Neural cell (in vitro differentiated cells): Measurements from ENCODE around the gene CHRM1. TPM values are rescaled to one million over a fixed set of nuclear protein-coding genes. Genes with fewer than 3 reads are reported as not detected.

Source experiments
- H2AFZ ChIP-seq: fragments of 200-600, 300-800 bp; sonication (generic), shearing (Covaris generic); 2 replicates; pipeline ENCODE4 v1.6.0; 2014; ENCODE audit warnings: low read depth, mild to moderate bottlenecking, antibody characterized with exemption, low read length, moderate library complexity
- H3F3A ChIP-seq: fragments of 200-600 bp; shearing (Covaris generic); 2 replicates; pipeline ENCODE4 v1.6.1; 2016; ENCODE audit warnings: mild to moderate bottlenecking, moderate library complexity, mixed read lengths, antibody characterized with exemption, low read length; ENCODE audit not compliant: insufficient read depth, poor library complexity, severe bottlenecking
- H3K27ac ChIP-seq: fragments of 200-600, 300-800 bp; sonication (generic), shearing (Covaris generic); 2 replicates; pipeline ENCODE4 v1.5.1; 2014; ENCODE audit warnings: mild to moderate bottlenecking, low read length, moderate library complexity
- H3K27me3 ChIP-seq: fragments of 300-800, 200-600 bp; sonication (generic), shearing (Covaris generic); 2 replicates; pipeline ENCODE4 v1.6.0; 2014; ENCODE audit warnings: mild to moderate bottlenecking, low read depth, low read length, moderate library complexity; ENCODE audit not compliant: insufficient read depth
- H3K36me3 ChIP-seq: fragments of 300-800, 200-600 bp; sonication (generic), shearing (Covaris generic); 2 replicates; pipeline ENCODE4 v1.5.1; 2014; ENCODE audit warnings: mild to moderate bottlenecking, antibody characterized with exemption, low read length, moderate library complexity; ENCODE audit not compliant: insufficient read depth
- H3K4me2 ChIP-seq: fragments of 300-800, 200-600 bp; sonication (generic), shearing (Covaris generic); 2 replicates; pipeline ENCODE4 v1.6.0; 2014; ENCODE audit warnings: mild to moderate bottlenecking, low read length
- H3K4me3 ChIP-seq: fragments of 300-800, 200-600 bp; sonication (generic), shearing (Covaris generic); 2 replicates; pipeline ENCODE4 v1.5.1; 2014; ENCODE audit warnings: mild to moderate bottlenecking, low read length, moderate library complexity
- H3K79me2 ChIP-seq: fragments of 200-600 bp; shearing (Covaris generic); replicated peaks from 2 replicates; pipeline ENCODE4 v1.6.0; 2014; ENCODE audit warnings: mild to moderate bottlenecking, low read length, moderate library complexity; ENCODE audit not compliant: insufficient read depth
- H3K9ac ChIP-seq: fragments of 300-800, 200-600 bp; sonication (generic), shearing (Covaris generic); 2 replicates; pipeline ENCODE4 v1.6.1; 2016; ENCODE audit warnings: mild to moderate bottlenecking, low read length, mixed read lengths
- H3K9me2 ChIP-seq: fragments of 200-600 bp; shearing (Covaris generic); 2 replicates; pipeline ENCODE4 v1.6.1; 2016; ENCODE audit warnings: mild to moderate bottlenecking, low read length, mixed read lengths; ENCODE audit not compliant: insufficient read depth
- H3K9me3 ChIP-seq: fragments of 200-600, 300-800 bp; sonication (generic), shearing (Covaris generic); 2 replicates; pipeline ENCODE4 v1.6.1; 2016; ENCODE audit warnings: mild to moderate bottlenecking, mixed run types, low read length, moderate library complexity, mixed read lengths
- H4K20me1 ChIP-seq: fragments of 200-600 bp; shearing (Covaris generic); 2 replicates; pipeline ENCODE4 v1.6.1; 2016; ENCODE audit warnings: mild to moderate bottlenecking, mixed run types; ENCODE audit not compliant: insufficient read depth
- EP300 ChIP-seq: fragments of 450-650 bp; conservative IDR thresholded peaks from 2 replicates; pipeline ENCODE4 v1.6.1; 2014; ENCODE audit warnings: antibody characterized with exemption, mild to moderate bottlenecking, moderate library complexity; ENCODE audit not compliant: poor library complexity, severe bottlenecking
- EZH2 ChIP-seq: fragments of 200-600, 300-800 bp; shearing (Covaris generic), sonication (generic); IDR thresholded peaks from 2 replicates; pipeline ENCODE4 v1.6.1; 2014; ENCODE audit warnings: antibody characterized with exemption, low read length, borderline replicate concordance, mild to moderate bottlenecking; ENCODE audit not compliant: insufficient read depth, poor library complexity, severe bottlenecking
- MXI1 ChIP-seq: fragments of 450-650 bp; conservative IDR thresholded peaks from 2 replicates; pipeline ENCODE4 v1.6.1; 2014; ENCODE audit warnings: antibody characterized with exemption, mild to moderate bottlenecking; ENCODE audit not compliant: poor library complexity, severe bottlenecking
- POLR2AphosphoS5 ChIP-seq: IDR thresholded peaks from 2 replicates; pipeline ENCODE4 v1.6.1; 2012
- RAD21 ChIP-seq: fragments of 450-650 bp; conservative IDR thresholded peaks from 2 replicates; pipeline ENCODE4 v1.6.1; 2014; ENCODE audit warnings: antibody characterized with exemption, mild to moderate bottlenecking, moderate library complexity
- SMC3 ChIP-seq: fragments of 450-650 bp; conservative IDR thresholded peaks from 2 replicates; pipeline ENCODE4 v1.6.1; 2014; ENCODE audit warnings: antibody characterized with exemption, mild to moderate bottlenecking, moderate library complexity; ENCODE audit not compliant: poor library complexity
- TAF1 ChIP-seq: IDR thresholded peaks from 2 replicates; pipeline ENCODE4 v1.6.1; 2012; ENCODE audit warnings: low read depth
- polyA plus RNA-seq: library from polyadenylated mRNA; depleted of rRNA; stranded (reverse); fragments of >200 nt; gene quantifications from 2 replicates; pipeline ENCODE4 v1.2.3, GENCODE V29; 2014
- TF ChIP-seq, protein P1 (sequence below): fragments of 450-650 bp; IDR thresholded peaks from 2 replicates; pipeline ENCODE4 v1.5.1; 2014; ENCODE audit warnings: antibody characterized with exemption, mild to moderate bottlenecking, moderate library complexity; ENCODE audit not compliant: poor library complexity, severe bottlenecking
- TF ChIP-seq, protein P2 (sequence below): IDR thresholded peaks from 2 replicates; pipeline ENCODE4 v1.6.1; 2012; ENCODE audit warnings: borderline replicate concordance

CHRM1 gene
- polyA plus RNA-seq, 1 donor from 2014 or later = not detected

DNA sequence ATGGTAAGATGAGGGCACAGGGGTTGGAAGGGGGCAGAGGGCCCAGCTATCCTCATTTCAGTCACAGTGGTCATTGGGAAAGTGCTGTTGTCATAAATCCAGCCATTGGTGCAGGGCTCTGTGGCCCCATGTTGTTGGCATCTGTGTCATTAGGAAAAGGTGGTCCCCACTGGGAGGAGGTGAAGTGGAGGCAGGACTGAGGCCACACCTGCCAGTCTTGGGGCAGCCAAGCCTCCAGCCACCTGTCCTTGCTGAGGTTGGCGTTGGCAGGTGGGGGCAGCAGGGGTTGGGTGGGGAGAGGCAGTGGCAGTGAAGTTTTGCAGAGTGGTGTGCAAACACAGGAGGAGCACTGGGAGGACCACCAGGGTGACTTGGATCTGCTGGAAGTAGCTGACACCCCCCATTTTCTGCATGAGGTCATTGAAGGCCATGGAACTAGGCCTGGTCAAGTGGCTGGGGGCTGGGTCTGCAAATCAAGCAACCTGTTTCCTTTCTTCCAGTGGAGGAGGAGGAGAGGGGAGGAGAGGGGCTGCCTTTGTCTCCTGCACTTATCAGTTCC is 38.3 kb upstream of the CHRM1 start:
- no peak for TF ChIP-seq EP300
- no peak for TF ChIP-seq SMC3
- no peak for TF ChIP-seq RAD21
- TF ChIP-seq, protein P1, sequence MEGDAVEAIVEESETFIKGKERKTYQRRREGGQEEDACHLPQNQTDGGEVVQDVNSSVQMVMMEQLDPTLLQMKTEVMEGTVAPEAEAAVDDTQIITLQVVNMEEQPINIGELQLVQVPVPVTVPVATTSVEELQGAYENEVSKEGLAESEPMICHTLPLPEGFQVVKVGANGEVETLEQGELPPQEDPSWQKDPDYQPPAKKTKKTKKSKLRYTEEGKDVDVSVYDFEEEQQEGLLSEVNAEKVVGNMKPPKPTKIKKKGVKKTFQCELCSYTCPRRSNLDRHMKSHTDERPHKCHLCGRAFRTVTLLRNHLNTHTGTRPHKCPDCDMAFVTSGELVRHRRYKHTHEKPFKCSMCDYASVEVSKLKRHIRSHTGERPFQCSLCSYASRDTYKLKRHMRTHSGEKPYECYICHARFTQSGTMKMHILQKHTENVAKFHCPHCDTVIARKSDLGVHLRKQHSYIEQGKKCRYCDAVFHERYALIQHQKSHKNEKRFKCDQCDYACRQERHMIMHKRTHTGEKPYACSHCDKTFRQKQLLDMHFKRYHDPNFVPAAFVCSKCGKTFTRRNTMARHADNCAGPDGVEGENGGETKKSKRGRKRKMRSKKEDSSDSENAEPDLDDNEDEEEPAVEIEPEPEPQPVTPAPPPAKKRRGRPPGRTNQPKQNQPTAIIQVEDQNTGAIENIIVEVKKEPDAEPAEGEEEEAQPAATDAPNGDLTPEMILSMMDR = no peak
- TF ChIP-seq EZH2 = no peak
- no peak for TF ChIP-seq TAF1
- TF ChIP-seq MXI1 = no peak
- TF ChIP-seq, protein P2, sequence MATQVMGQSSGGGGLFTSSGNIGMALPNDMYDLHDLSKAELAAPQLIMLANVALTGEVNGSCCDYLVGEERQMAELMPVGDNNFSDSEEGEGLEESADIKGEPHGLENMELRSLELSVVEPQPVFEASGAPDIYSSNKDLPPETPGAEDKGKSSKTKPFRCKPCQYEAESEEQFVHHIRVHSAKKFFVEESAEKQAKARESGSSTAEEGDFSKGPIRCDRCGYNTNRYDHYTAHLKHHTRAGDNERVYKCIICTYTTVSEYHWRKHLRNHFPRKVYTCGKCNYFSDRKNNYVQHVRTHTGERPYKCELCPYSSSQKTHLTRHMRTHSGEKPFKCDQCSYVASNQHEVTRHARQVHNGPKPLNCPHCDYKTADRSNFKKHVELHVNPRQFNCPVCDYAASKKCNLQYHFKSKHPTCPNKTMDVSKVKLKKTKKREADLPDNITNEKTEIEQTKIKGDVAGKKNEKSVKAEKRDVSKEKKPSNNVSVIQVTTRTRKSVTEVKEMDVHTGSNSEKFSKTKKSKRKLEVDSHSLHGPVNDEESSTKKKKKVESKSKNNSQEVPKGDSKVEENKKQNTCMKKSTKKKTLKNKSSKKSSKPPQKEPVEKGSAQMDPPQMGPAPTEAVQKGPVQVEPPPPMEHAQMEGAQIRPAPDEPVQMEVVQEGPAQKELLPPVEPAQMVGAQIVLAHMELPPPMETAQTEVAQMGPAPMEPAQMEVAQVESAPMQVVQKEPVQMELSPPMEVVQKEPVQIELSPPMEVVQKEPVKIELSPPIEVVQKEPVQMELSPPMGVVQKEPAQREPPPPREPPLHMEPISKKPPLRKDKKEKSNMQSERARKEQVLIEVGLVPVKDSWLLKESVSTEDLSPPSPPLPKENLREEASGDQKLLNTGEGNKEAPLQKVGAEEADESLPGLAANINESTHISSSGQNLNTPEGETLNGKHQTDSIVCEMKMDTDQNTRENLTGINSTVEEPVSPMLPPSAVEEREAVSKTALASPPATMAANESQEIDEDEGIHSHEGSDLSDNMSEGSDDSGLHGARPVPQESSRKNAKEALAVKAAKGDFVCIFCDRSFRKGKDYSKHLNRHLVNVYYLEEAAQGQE = no peak
- TF ChIP-seq POLR2AphosphoS5 = no peak
- no peaks in the 10 kb centered on the region for H3F3A ChIP-seq
- H3K27ac ChIP-seq = no peak overlapping the region

DNA sequence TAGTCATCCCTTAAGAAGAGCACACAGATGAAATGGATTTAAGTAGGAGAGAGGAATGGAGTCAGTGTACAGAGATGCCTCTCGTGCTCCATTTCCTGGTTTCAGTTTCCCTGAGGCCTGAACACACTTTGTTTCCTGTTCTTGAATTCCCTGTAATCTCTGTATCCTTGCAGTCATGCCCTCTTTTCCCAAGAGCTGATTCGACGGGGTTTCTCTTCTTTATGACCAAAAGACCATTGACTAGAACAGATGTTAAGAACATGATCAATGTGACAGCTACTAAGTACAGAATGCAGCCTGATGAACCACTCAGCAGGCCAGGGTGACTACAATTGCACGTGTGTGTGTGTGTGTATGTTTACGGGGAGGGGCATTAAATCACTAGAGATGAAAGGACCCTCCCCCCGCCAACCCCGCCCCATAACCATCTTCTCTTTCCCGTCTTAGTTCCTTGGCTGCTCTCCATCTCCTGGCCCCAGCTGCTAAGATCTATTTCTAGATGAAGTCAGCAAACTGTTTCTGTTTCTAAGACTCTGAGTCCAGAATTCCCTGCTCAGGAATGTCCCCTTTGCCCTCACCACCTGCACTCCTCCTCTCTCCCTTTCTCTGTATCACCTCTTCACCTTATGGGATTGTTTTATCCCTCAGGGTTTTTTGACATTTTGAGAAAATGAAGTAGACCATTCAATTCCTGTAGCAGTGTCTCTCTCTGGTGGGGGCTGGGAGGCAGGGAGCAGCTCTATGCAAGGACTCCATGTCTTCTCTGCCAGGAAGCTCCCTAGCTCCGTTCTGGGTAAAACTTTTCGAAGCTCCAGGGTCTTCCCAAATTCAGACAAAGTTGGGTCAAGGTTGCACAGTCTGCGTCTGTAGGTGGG is 37.6 kb upstream of the CHRM1 start:
- Histone ChIP-seq H3K4me3 (no peak overlapping the region), H3K27ac (no peak overlapping the region), H3K9me2 (no peaks in the 10 kb centered on the region), H3K79me2 (no peaks in the 10 kb centered on the region), H2AFZ (no peak overlapping the region), H3K9me3 (no peaks in the 10 kb centered on the region), H4K20me1 (no peaks in the 10 kb centered on the region), H3K9ac (no peak overlapping the region), H3K4me2 (no peak overlapping the region), H3K36me3 (no peaks in the 10 kb centered on the region), H3F3A (no peaks in the 10 kb centered on the region), H3K27me3 (no peaks in the 10 kb centered on the region)
- TF ChIP-seq, protein P2 = no peak
- no peak for TF ChIP-seq POLR2AphosphoS5
- TF ChIP-seq SMC3 = no peak
- TF ChIP-seq RAD21 = no peak
- TF ChIP-seq, protein P1 = no peak
- TF ChIP-seq EP300 = no peak
- TF ChIP-seq TAF1 = no peak
- TF ChIP-seq EZH2 = no peak
- no peak for TF ChIP-seq MXI1

More for the DNA sequence above, 38.3 kb upstream of the CHRM1 start:
- no peaks in the 10 kb centered on the region for H3K9me2 ChIP-seq
- no peak overlapping the region for H3K4me3 ChIP-seq
- H3K36me3 ChIP-seq = no peaks in the 10 kb centered on the region
- no peaks in the 10 kb centered on the region for H4K20me1 ChIP-seq
- H3K4me2 ChIP-seq = no peak overlapping the region
- H3K79me2 ChIP-seq = no peaks in the 10 kb centered on the region
- H3K9ac ChIP-seq = no peak overlapping the region
- no peaks in the 10 kb centered on the region for H3K27me3 ChIP-seq
- H2AFZ ChIP-seq = no peak overlapping the region
- no peaks in the 10 kb centered on the region for H3K9me3 ChIP-seq
